Kidney (tissue), 14 donors: Measurements from ENCODE around the gene DHPS. TPM values are rescaled to one million over a fixed set of nuclear protein-coding genes. Genes with fewer than 3 reads are reported as not detected.

Experiments used
- DNase-seq, 5 donors: peaks; one replicate each; pipeline ENCODE4 v3.0.0-alpha.2; 2013 to 2020
- FAIRE-seq: peaks from 2 replicates; lab custom pipeline; 2012; peaks lifted over from hg19 to GRCh38; lab: Jason Lieb, UNC
- H3K27ac ChIP-seq, 2 donors: one replicate each; pipeline ENCODE4 v1.7.0; 2013; ENCODE audit warnings: low read depth in 2 of 2, low read length in 2 of 2, inconsistent platforms in 1 of 2
- H3K27me3 ChIP-seq: one replicate; pipeline ENCODE4 v1.7.1; 2013; ENCODE audit warnings: low read length, inconsistent platforms; ENCODE audit not compliant: control insufficient read depth, insufficient read depth
- H3K36me3 ChIP-seq, 3 donors: one replicate each; pipeline versions ENCODE4 v1.7.0 to v1.7.1; 2013; ENCODE audit warnings: low read length in 3 of 3, control low read depth in 1 of 3, inconsistent platforms in 1 of 3; ENCODE audit not compliant: insufficient read depth in 3 of 3, control insufficient read depth in 2 of 3
- H3K4me1 ChIP-seq, 3 donors: one replicate each; pipeline versions ENCODE4 v1.7.0 to v1.7.1; 2013; ENCODE audit warnings: low read length in 3 of 3, inconsistent platforms in 1 of 3, low read depth in 1 of 3; ENCODE audit not compliant: control insufficient read depth in 2 of 3, insufficient read depth in 2 of 3
- H3K4me3 ChIP-seq, 3 donors: one replicate each; pipeline versions ENCODE4 v1.7.0 to v1.8.1; 2013; ENCODE audit warnings: low read length in 3 of 3, control low read depth in 1 of 3, inconsistent platforms in 1 of 3
- H3K9ac ChIP-seq, 3 donors: one replicate each; pipeline versions ENCODE4 v1.7.0 to v1.7.1; 2013; ENCODE audit warnings: low read length in 3 of 3, control low read depth in 1 of 3, inconsistent platforms in 1 of 3
- H3K9me3 ChIP-seq, 3 donors: one replicate each; pipeline versions ENCODE4 v1.7.0 to v1.7.1; 2013; ENCODE audit warnings: low read length in 3 of 3, control low read depth in 1 of 3, inconsistent platforms in 1 of 3; ENCODE audit not compliant: control insufficient read depth in 2 of 3, insufficient read depth in 1 of 3
- CTCF ChIP-seq: IDR thresholded peaks from 3 replicates; pipeline ENCODE4 v1.5.1; 2012; ENCODE audit warnings: mild to moderate bottlenecking, moderate library complexity, borderline replicate concordance; ENCODE audit not compliant: insufficient read depth; ENCODE audit errors: extremely low read depth
- intact Hi-C: fragments of 100-400 bp; cut with DNase I; formaldehyde crosslinking; loops from one replicate; pipeline ENCODE4 v1.11.1; 2022
- polyA plus RNA-seq: library from polyadenylated mRNA; stranded (reverse); fragments of 350-450 nt; fragmentation: Illumina TruSeq; extraction: RNeasy Lipid Tissue Mini Kit (QIAGEN cat#74804); gene quantifications from one replicate; pipeline ENCODE4 v1.2.3, GENCODE V29; 2014; ENCODE audit warnings: low read depth, low replicate concordance; ENCODE audit not compliant: insufficient read depth
- total RNA-seq: library from RNA; stranded (reverse); fragmentation: NEBNext Ultra II Directional; extraction: Animal tissue kit (Norgen Biotek cat#: 25700); gene quantifications from one replicate; pipeline ENCODE4 v1.2.1, GENCODE V29; 2021
- donor health status: control.
- donor health status: control.
- donor health status: control.
- donor health status: control.
- donor health status: control.
- donor health status: DM: yes; HTN: yes; CAD: no.
- donor health status: Normal renal cell carcinoma (clear cell type).

DHPS gene
- total and polyA plus RNA-seq, 2 donors from 2014 or later, result 61.3 to 75.9 TPM

GRCh38 chr19:12705169-12705568 lies 23.5 kb upstream of the DHPS start:
- Histone ChIP-seq H3K4me3 (no peak overlapping the region), H3K9ac (no peak overlapping the region), H3K36me3 (peaks cover 4 to 58% (median 25%) of the 10 kb centered on the region in 3 donors), H3K4me1 (no peaks in the 10 kb centered on the region), H3K27me3 (no peaks in the 10 kb centered on the region), H3K27ac (no peak overlapping the region), H3K9me3 (no peaks in the 10 kb centered on the region)
- DNase-seq, result no peak
- TF ChIP-seq CTCF, result no peak
- intact Hi-C loops, result no loop called here
- no peak for FAIRE-seq

- peak in 3 of 5 donors; percentile 41 to 67 (median 55) for DNase-seq
- Histone ChIP-seq H3K27ac (no peak overlapping the region), H3K9me3 (no peaks in the 10 kb centered on the region), H3K4me1 (no peaks in the 10 kb centered on the region), H3K36me3 (peaks cover 2 to 48% (median 23%) of the 10 kb centered on the region in 3 donors), H3K27me3 (no peaks in the 10 kb centered on the region), H3K9ac (no peak overlapping the region), H3K4me3 (no peak overlapping the region)
- FAIRE-seq, result no peak
- intact Hi-C loops, result no loop called here
- no peak for TF ChIP-seq CTCF
These were observed 21.4 kb upstream of the DHPS start for GRCh38 chr19:12703046-12703445.

DNA sequence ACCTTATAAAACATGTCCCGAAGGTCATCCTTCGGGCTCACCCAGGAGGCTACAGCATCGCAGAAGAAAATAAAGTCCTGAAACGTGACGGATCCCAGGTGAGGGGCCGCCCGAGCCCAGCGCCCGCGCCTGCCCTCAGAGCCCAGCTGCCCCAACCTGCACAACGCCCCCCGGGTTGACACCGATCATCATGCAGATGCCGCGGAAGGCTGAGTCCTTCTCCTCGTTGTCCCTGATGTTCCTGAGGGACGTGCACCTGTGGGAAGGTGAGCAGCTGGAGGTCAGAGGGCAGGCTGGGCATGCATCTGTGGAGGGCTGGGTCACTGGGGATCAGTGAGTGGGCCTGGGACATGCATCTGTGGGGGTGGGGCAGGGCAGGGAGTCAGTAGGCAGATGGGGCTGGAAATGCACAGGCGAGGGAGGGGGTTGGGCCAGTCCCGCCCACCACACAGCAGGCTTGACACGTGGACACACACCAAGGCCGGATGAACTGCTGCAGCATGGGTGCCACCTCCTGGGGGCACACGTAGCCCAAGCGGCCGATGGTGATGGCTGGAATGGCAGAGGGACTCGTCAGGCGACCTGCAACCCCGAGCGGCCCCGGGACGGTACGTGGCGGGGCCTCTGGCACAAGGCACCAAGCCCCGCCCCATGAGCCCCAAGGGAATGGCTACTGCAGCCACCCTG lies 20.1 kb upstream of the DHPS start:
- FAIRE-seq, result no peak
- Histone ChIP-seq H3K27me3 (no peaks in the 10 kb centered on the region), H3K36me3 (peaks cover 2 to 48% (median 23%) of the 10 kb centered on the region in 3 donors), H3K9ac (no peak overlapping the region), H3K27ac (no peak overlapping the region), H3K4me1 (peaks cover 0 to 2% (median 0%) of the 10 kb centered on the region in 3 donors), H3K9me3 (no peaks in the 10 kb centered on the region), H3K4me3 (no peak overlapping the region)
- intact Hi-C loops, result no loop called here
- DNase-seq, result no peak
- TF ChIP-seq CTCF, result no peak
